Measurements from ENCODE around the gene ELAVL3. TPM values are rescaled to one million over a fixed set of nuclear protein-coding genes. Genes with fewer than 3 reads are reported as not detected.

ELAVL3 gene
- total RNA-seq, 1 experiment from 2014 or later = not detected

GRCh38 chr19:11423164-11423790 is 57.6 kb downstream of the ELAVL3 start:
- peaks cover 5% of the 10 kb centered on the region; the same call in 1 of the 2 replicates for H3K36me3 ChIP-seq (ENCODE audit: control insufficient read depth, insufficient read depth, low read length)
- intact Hi-C loops (cut with micrococcal nuclease; ENCODE audit: unreplicated experiment) = no loop called here
- H3K27me3 ChIP-seq (ENCODE audit: control insufficient read depth, insufficient read depth, low read length) = no peaks in the 10 kb centered on the region

GRCh38 chr19:11422163-11423065 is 58.4 kb downstream of the ELAVL3 start:
- no peak for DNase-seq (ENCODE audit: low read depth, low spot score)
- CTCF ChIA-PET = interaction anchor here (1.1 to 1.5 kb wide), 2 partner anchors 39 to 41 kb away, joined by 4 read pairs; no protein-coding TSS in a partner anchor
- intact Hi-C loops (cut with micrococcal nuclease; ENCODE audit: unreplicated experiment) = no loop called here
- no peaks in the 10 kb centered on the region for H3K27me3 ChIP-seq (ENCODE audit: control insufficient read depth, insufficient read depth, low read length)
- no TSS peak for BruUV-seq (replicated peaks)
- no peak for TF ChIP-seq REST (IDR thresholded peaks at IDR 0.05; ENCODE audit: insufficient read depth in 1 of 2, low read depth in 2 of 2, low read length in 1 of 2)
- no peak for TF ChIP-seq TCF7L2 (IDR thresholded peaks at IDR 0.05; ENCODE audit: low read depth, low read length)
- TF ChIP-seq CTCF (IDR thresholded peaks at IDR 0.05) = no peak
- no peak for TF ChIP-seq SIN3A (IDR thresholded peaks at IDR 0.05; ENCODE audit: borderline replicate concordance, insufficient read depth, low read depth, low read length)
- TF ChIP-seq POLR2AphosphoS5 (IDR thresholded peaks at IDR 0.05; ENCODE audit: low read depth, low read length) = no peak
- H3K36me3 ChIP-seq (ENCODE audit: control insufficient read depth, insufficient read depth, low read length) = peaks cover 5% of the 10 kb centered on the region; the same call in 1 of the 2 replicates
- POLR2A ChIA-PET = no interaction called here
- H3K27ac ChIP-seq (ENCODE audit: low read length) = no peak overlapping the region
- H3K4me1 ChIP-seq (ENCODE audit: control insufficient read depth, insufficient read depth, low read length) = no peaks in the 10 kb centered on the region
- in situ Hi-C loops (cut with HindIII; ENCODE audit: low pct_unique_long_range_greater_than_20kb, low sequenced_read_pairs) = no loop called here
- peak overlapping the region in 1 of 2 experiments; percentile 27; a peak in 1 of 4 replicates for H3K4me3 ChIP-seq (ENCODE audit: low read depth in 2 of 2, low read length in 2 of 2)
- peak; percentile 49 for ATAC-seq
- no peaks in the 10 kb centered on the region for H3K9me3 ChIP-seq (ENCODE audit: control insufficient read depth, insufficient read depth, low read depth, low read length)

More at GRCh38 chr19:11423164-11423790, 57.6 kb downstream of the ELAVL3 start:
- Histone ChIP-seq H3K4me3 (ENCODE audit: low read depth in 2 of 2, low read length in 2 of 2) (no peak overlapping the region), H3K4me1 (ENCODE audit: control insufficient read depth, insufficient read depth, low read length) (no peaks in the 10 kb centered on the region), H3K9me3 (ENCODE audit: control insufficient read depth, insufficient read depth, low read depth, low read length) (no peaks in the 10 kb centered on the region), H3K27ac (ENCODE audit: low read length) (no peak overlapping the region)
- DNase-seq (ENCODE audit: low read depth, low spot score) = no peak
- no TSS peak for BruUV-seq (replicated peaks)
- ChIA-PET POLR2A (no interaction called here), CTCF (interaction anchor here (1.1 kb wide), 1 partner anchor 42 kb away, joined by 4 read pairs; no protein-coding TSS in a partner anchor)
- TF ChIP-seq REST (IDR thresholded peaks at IDR 0.05; ENCODE audit: insufficient read depth in 1 of 2, low read depth in 2 of 2, low read length in 1 of 2) = no peak
- no peak for ATAC-seq
- in situ Hi-C loops (cut with HindIII; ENCODE audit: low pct_unique_long_range_greater_than_20kb, low sequenced_read_pairs) = no loop called here
